Kidney (tissue), 14 donors: Measurements from ENCODE around the gene TNPO2. TPM values are rescaled to one million over a fixed set of nuclear protein-coding genes. Genes with fewer than 3 reads are reported as not detected.
"Not testable (repeated sequence)": the region's sequence is repeated elsewhere in the genome, so short reads cannot be mapped to it uniquely, and the experiment has no call there.

Source experiments
- DNase-seq, 5 donors: peaks; one replicate each; pipeline ENCODE4 v3.0.0-alpha.2; 2013 to 2020
- FAIRE-seq: peaks from 2 replicates; lab custom pipeline; 2012; peaks lifted over from hg19 to GRCh38; lab: Jason Lieb, UNC
- H3K27ac ChIP-seq, 2 donors: one replicate each; pipeline ENCODE4 v1.7.0; 2013; ENCODE audit warnings: low read depth in 2 of 2, low read length in 2 of 2, inconsistent platforms in 1 of 2
- H3K27me3 ChIP-seq: one replicate; pipeline ENCODE4 v1.7.1; 2013; ENCODE audit warnings: low read length, inconsistent platforms; ENCODE audit not compliant: control insufficient read depth, insufficient read depth
- H3K36me3 ChIP-seq, 3 donors: one replicate each; pipeline versions ENCODE4 v1.7.0 to v1.7.1; 2013; ENCODE audit warnings: low read length in 3 of 3, control low read depth in 1 of 3, inconsistent platforms in 1 of 3; ENCODE audit not compliant: insufficient read depth in 3 of 3, control insufficient read depth in 2 of 3
- H3K4me1 ChIP-seq, 3 donors: one replicate each; pipeline versions ENCODE4 v1.7.0 to v1.7.1; 2013; ENCODE audit warnings: low read length in 3 of 3, inconsistent platforms in 1 of 3, low read depth in 1 of 3; ENCODE audit not compliant: control insufficient read depth in 2 of 3, insufficient read depth in 2 of 3
- H3K4me3 ChIP-seq, 3 donors: one replicate each; pipeline versions ENCODE4 v1.7.0 to v1.8.1; 2013; ENCODE audit warnings: low read length in 3 of 3, control low read depth in 1 of 3, inconsistent platforms in 1 of 3
- H3K9ac ChIP-seq, 3 donors: one replicate each; pipeline versions ENCODE4 v1.7.0 to v1.7.1; 2013; ENCODE audit warnings: low read length in 3 of 3, control low read depth in 1 of 3, inconsistent platforms in 1 of 3
- H3K9me3 ChIP-seq, 3 donors: one replicate each; pipeline versions ENCODE4 v1.7.0 to v1.7.1; 2013; ENCODE audit warnings: low read length in 3 of 3, control low read depth in 1 of 3, inconsistent platforms in 1 of 3; ENCODE audit not compliant: control insufficient read depth in 2 of 3, insufficient read depth in 1 of 3
- intact Hi-C: fragments of 100-400 bp; cut with DNase I; formaldehyde crosslinking; loops from one replicate; pipeline ENCODE4 v1.11.1; 2022
- polyA plus RNA-seq: library from polyadenylated mRNA; stranded (reverse); fragments of 350-450 nt; fragmentation: Illumina TruSeq; extraction: RNeasy Lipid Tissue Mini Kit (QIAGEN cat#74804); gene quantifications from one replicate; pipeline ENCODE4 v1.2.3, GENCODE V29; 2014; ENCODE audit warnings: low read depth, low replicate concordance; ENCODE audit not compliant: insufficient read depth
- total RNA-seq: library from RNA; stranded (reverse); fragmentation: NEBNext Ultra II Directional; extraction: Animal tissue kit (Norgen Biotek cat#: 25700); gene quantifications from one replicate; pipeline ENCODE4 v1.2.1, GENCODE V29; 2021
- TF ChIP-seq, protein P1 (sequence below): IDR thresholded peaks from 3 replicates; pipeline ENCODE4 v1.5.1; 2012; ENCODE audit warnings: mild to moderate bottlenecking, moderate library complexity, borderline replicate concordance; ENCODE audit not compliant: insufficient read depth; ENCODE audit errors: extremely low read depth
- donor health status: control.
- donor health status: control.
- donor health status: control.
- donor health status: control.
- donor health status: control.
- donor health status: DM: yes; HTN: yes; CAD: no.
- donor health status: Normal renal cell carcinoma (clear cell type).

TNPO2 gene
- total and polyA plus RNA-seq, 2 donors from 2014 or later, result 20.5 to 62.7 TPM

GRCh38 chr19:12715929-12716328 is 7.8 kb downstream of the TNPO2 start:
- no peak overlapping the region for H3K27ac ChIP-seq
- peaks cover 16 to 38% (median 23%) of the 10 kb centered on the region in 3 donors for H3K36me3 ChIP-seq
- TF ChIP-seq, protein P1, sequence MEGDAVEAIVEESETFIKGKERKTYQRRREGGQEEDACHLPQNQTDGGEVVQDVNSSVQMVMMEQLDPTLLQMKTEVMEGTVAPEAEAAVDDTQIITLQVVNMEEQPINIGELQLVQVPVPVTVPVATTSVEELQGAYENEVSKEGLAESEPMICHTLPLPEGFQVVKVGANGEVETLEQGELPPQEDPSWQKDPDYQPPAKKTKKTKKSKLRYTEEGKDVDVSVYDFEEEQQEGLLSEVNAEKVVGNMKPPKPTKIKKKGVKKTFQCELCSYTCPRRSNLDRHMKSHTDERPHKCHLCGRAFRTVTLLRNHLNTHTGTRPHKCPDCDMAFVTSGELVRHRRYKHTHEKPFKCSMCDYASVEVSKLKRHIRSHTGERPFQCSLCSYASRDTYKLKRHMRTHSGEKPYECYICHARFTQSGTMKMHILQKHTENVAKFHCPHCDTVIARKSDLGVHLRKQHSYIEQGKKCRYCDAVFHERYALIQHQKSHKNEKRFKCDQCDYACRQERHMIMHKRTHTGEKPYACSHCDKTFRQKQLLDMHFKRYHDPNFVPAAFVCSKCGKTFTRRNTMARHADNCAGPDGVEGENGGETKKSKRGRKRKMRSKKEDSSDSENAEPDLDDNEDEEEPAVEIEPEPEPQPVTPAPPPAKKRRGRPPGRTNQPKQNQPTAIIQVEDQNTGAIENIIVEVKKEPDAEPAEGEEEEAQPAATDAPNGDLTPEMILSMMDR, result no peak
- intact Hi-C loops, result no loop called here
- H3K27me3 ChIP-seq, result no peaks in the 10 kb centered on the region
- H3K4me1 ChIP-seq, result peaks cover 0 to 6% (median 6%) of the 10 kb centered on the region in 3 donors
- FAIRE-seq (no peak), DNase-seq (no peak)
- no peak overlapping the region for H3K4me3 ChIP-seq
- no peak overlapping the region for H3K9ac ChIP-seq
- no peaks in the 10 kb centered on the region for H3K9me3 ChIP-seq

- H3K27me3 ChIP-seq, result no peaks in the 10 kb centered on the region
- intact Hi-C loops, result no loop called here
- no peaks in the 10 kb centered on the region for H3K4me1 ChIP-seq
- no peak for FAIRE-seq
- TF ChIP-seq, protein P1, result no peak
- H3K27ac ChIP-seq, result no peak overlapping the region
- DNase-seq, result no peak
- H3K36me3 ChIP-seq, result peaks cover 16 to 43% (median 26%) of the 10 kb centered on the region in 3 donors
- H3K9ac ChIP-seq, result no peak overlapping the region
- no peaks in the 10 kb centered on the region for H3K9me3 ChIP-seq
- H3K4me3 ChIP-seq, result no peak overlapping the region
These were observed 8.6 kb downstream of the TNPO2 start for GRCh38 chr19:12715102-12715501.

DNA sequence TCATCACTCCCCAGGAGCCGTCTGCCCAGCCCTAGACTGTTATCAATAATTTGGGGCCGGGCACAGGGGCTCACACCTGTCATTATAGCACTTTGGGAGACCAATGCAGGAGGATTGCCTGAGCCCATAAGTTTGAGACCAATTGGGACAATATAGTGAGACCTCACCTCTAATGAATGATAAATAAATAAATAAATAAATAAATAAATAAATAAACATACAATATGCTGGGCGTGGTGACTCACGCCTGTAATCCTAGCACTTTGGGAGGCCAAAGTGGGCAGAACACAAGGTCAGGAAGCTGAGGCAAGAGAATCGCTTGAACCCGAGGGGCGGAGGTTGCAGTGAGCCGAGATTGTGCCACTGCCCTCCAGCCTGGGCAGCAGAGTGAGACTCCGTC is 10.4 kb downstream of the TNPO2 start:
- peaks cover 12 to 47% (median 25%) of the 10 kb centered on the region in 3 donors for H3K36me3 ChIP-seq
- H3K4me1 ChIP-seq, intact Hi-C loops, DNase-seq, H3K27ac ChIP-seq, H3K9ac ChIP-seq, H3K9me3 ChIP-seq, FAIRE-seq, H3K27me3 ChIP-seq, H3K4me3 ChIP-seq: not testable (repeated sequence)

- H3K27me3 ChIP-seq, H3K4me3 ChIP-seq, H3K4me1 ChIP-seq, FAIRE-seq, intact Hi-C loops, H3K9ac ChIP-seq, H3K9me3 ChIP-seq, H3K27ac ChIP-seq: not testable (repeated sequence)
- peaks cover 12 to 48% (median 25%) of the 10 kb centered on the region in 3 donors for H3K36me3 ChIP-seq
- peak in 1 of 5 donors; percentile 24 for DNase-seq
These were observed 11.7 kb downstream of the TNPO2 start for GRCh38 chr19:12712077-12712476.
